Activated T-helper 1 cell treated with anti-CD3 and anti-CD28 coated beads, Interleukin-12 subunit alpha, Interleukin-12 subunit beta, Interleukin-2, Interleukin-4 antibody, amounts not matched to agents 30 ng/mL and 10 ng/mL and 1 ng/mL, durations not matched to agents 14 hours and 24 hours and 36 hours (primary cell): ENCODE measurements around the gene PPFIA1. TPM values are rescaled to one million over a fixed set of nuclear protein-coding genes. Genes with fewer than 3 reads are reported as not detected.

Source experiments
- DNase-seq: peaks from one replicate; pipeline ENCODE4 v3.0.0; 2021; ENCODE audit warnings: low spot score
- H3K27ac Mint-ChIP-seq: one replicate; pipeline ENCODE4 v1.8.0; 2021; ENCODE audit warnings: mild to moderate bottlenecking, mixed read lengths
- H3K27me3 Mint-ChIP-seq: one replicate; pipeline ENCODE4 v1.8.0; 2022; ENCODE audit warnings: mild to moderate bottlenecking, moderate library complexity, mixed read lengths; ENCODE audit not compliant: insufficient read depth
- H3K36me3 Mint-ChIP-seq: one replicate; pipeline ENCODE4 v1.8.0; 2021; ENCODE audit warnings: low read depth, mixed read lengths
- H3K4me1 Mint-ChIP-seq: one replicate; pipeline ENCODE4 v1.8.0; 2021; ENCODE audit warnings: low read depth, mixed read lengths
- H3K4me3 Mint-ChIP-seq: one replicate; pipeline ENCODE4 v1.8.0; 2021; ENCODE audit warnings: mild to moderate bottlenecking, moderate library complexity, mixed read lengths
- H3K9me3 Mint-ChIP-seq: one replicate; pipeline ENCODE4 v1.8.0; 2021; ENCODE audit warnings: mixed read lengths
- intact Hi-C: fragments of 100-400 bp; cut with micrococcal nuclease; formaldehyde crosslinking; loops from one replicate; pipeline ENCODE4 v1.15.1; 2024
- total RNA-seq: library from RNA; stranded (reverse); gene quantifications from 2 replicates; pipeline ENCODE4 v1.2.3, GENCODE V29; 2022

The PPFIA1 gene
- total RNA-seq, 1 donor from 2014 or later, result 56.8 TPM

GRCh38 chr11:70411713-70412452 is 141.4 kb downstream of the PPFIA1 start:
- H3K27me3 Mint-ChIP-seq, result peaks cover 36% of the 10 kb centered on the region
- no peak overlapping the region for H3K4me3 Mint-ChIP-seq
- H3K36me3 Mint-ChIP-seq, result peaks cover 12% of the 10 kb centered on the region
- no peak for DNase-seq
- peaks cover 9% of the 10 kb centered on the region for H3K4me1 Mint-ChIP-seq
- H3K27ac Mint-ChIP-seq, result no peak overlapping the region
- no peaks in the 10 kb centered on the region for H3K9me3 Mint-ChIP-seq
- intact Hi-C loops, result no loop called here

- peaks cover 28% of the 10 kb centered on the region for H3K27me3 Mint-ChIP-seq
- no peak overlapping the region for H3K27ac Mint-ChIP-seq
- H3K4me3 Mint-ChIP-seq, result no peak overlapping the region
- H3K36me3 Mint-ChIP-seq, result peaks cover 12% of the 10 kb centered on the region
- peaks cover 9% of the 10 kb centered on the region for H3K4me1 Mint-ChIP-seq
- DNase-seq, result no peak
- intact Hi-C loops, result no loop called here
- H3K9me3 Mint-ChIP-seq, result no peaks in the 10 kb centered on the region
Measured at GRCh38 chr11:70413151-70413550, 142.7 kb downstream of the PPFIA1 start.

- no peak for DNase-seq
- no peaks in the 10 kb centered on the region for H3K9me3 Mint-ChIP-seq
- peaks cover 8% of the 10 kb centered on the region for H3K36me3 Mint-ChIP-seq
- H3K27me3 Mint-ChIP-seq, result peaks cover 17% of the 10 kb centered on the region
- no peak overlapping the region for H3K4me3 Mint-ChIP-seq
- no peak overlapping the region for H3K27ac Mint-ChIP-seq
- H3K4me1 Mint-ChIP-seq, result no peaks in the 10 kb centered on the region
- intact Hi-C loops, result no loop called here
Measured at GRCh38 chr11:70414341-70415100, 144.0 kb downstream of the PPFIA1 start.

DNA sequence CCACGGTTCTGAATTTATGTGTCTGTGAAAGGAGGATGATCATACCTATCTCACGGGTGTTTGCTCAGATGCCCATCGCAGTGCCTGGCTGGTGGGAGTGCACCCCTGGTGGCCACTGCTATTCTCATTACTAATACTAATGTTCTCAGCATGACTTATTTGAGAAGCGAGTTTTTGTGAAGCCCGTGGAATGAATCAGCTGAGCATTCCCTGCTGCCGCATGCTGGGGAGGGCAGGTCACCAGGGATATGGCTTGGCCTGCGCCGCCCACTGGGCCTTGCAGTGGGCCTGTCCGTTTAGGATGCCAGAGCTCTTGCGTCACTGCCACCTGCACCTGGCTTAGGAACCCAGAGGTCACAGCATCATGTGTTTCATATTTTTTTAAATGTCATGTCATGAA is 144.7 kb downstream of the PPFIA1 start:
- no peak overlapping the region for H3K27ac Mint-ChIP-seq
- peaks cover 11% of the 10 kb centered on the region for H3K27me3 Mint-ChIP-seq
- DNase-seq, result no peak
- no peaks in the 10 kb centered on the region for H3K4me1 Mint-ChIP-seq
- intact Hi-C loops, result no loop called here
- peaks cover 5% of the 10 kb centered on the region for H3K36me3 Mint-ChIP-seq
- no peak overlapping the region for H3K4me3 Mint-ChIP-seq
- H3K9me3 Mint-ChIP-seq, result no peaks in the 10 kb centered on the region

GRCh38 chr11:70415642-70416395 is 145.3 kb downstream of the PPFIA1 start:
- H3K27me3 Mint-ChIP-seq, result peaks cover 8% of the 10 kb centered on the region
- no peaks in the 10 kb centered on the region for H3K9me3 Mint-ChIP-seq
- H3K36me3 Mint-ChIP-seq, result no peaks in the 10 kb centered on the region
- no peak overlapping the region for H3K27ac Mint-ChIP-seq
- intact Hi-C loops, result no loop called here
- DNase-seq, result no peak
- H3K4me3 Mint-ChIP-seq, result no peak overlapping the region
- H3K4me1 Mint-ChIP-seq, result no peaks in the 10 kb centered on the region

DNA sequence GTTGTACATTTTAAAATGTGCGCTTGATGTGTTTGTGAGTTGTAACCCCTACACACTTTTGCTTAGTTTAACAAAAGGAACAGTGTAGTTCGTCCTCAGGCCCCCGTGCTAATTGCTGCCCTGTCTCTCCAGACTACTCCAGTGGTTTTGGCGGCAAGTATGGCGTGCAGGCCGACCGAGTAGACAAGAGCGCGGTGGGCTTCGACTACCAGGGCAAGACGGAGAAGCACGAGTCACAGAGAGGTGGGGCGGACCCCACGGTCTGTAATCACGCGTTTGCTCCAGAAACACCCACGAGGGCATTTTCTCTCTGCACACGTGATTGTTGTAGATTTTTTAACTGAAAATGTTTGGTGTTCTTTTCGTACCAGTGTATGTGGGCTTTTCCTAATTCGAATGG is 146.4 kb downstream of the PPFIA1 start:
- no peaks in the 10 kb centered on the region for H3K4me1 Mint-ChIP-seq
- intact Hi-C loops, result no loop called here
- no peak overlapping the region for H3K4me3 Mint-ChIP-seq

DNA sequence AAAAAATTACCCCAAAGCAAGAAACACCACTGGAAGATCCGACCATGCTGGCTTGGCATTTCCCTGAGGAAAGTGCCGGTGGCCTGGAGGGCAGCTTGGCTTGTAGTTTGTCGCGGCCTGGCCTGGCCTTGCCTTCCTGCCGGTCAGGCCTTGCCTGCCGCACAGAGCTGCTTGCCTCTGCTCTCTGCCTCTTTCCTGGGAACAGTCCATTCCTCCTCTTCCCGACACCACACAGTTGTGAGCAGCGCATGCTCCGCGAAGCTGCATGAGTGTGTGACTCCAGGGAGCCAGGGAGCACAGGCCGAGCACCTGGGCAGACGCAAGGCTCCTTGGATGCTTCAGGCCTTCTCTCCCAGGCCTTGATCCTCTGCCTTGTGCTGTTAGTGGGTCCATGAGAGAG is 147.6 kb downstream of the PPFIA1 start:
- Mint-ChIP-seq H3K36me3 (no peaks in the 10 kb centered on the region), H3K27ac (no peak overlapping the region), H3K27me3 (peaks cover 7% of the 10 kb centered on the region), H3K4me1 (no peaks in the 10 kb centered on the region), H3K9me3 (no peaks in the 10 kb centered on the region), H3K4me3 (no peak overlapping the region)
- DNase-seq, result no peak
- intact Hi-C loops, result no loop called here

More for the DNA sequence above, 146.4 kb downstream of the PPFIA1 start:
- DNase-seq, result no peak
- Mint-ChIP-seq H3K27me3 (peaks cover 7% of the 10 kb centered on the region), H3K27ac (no peak overlapping the region), H3K36me3 (no peaks in the 10 kb centered on the region), H3K9me3 (no peaks in the 10 kb centered on the region)

DNA sequence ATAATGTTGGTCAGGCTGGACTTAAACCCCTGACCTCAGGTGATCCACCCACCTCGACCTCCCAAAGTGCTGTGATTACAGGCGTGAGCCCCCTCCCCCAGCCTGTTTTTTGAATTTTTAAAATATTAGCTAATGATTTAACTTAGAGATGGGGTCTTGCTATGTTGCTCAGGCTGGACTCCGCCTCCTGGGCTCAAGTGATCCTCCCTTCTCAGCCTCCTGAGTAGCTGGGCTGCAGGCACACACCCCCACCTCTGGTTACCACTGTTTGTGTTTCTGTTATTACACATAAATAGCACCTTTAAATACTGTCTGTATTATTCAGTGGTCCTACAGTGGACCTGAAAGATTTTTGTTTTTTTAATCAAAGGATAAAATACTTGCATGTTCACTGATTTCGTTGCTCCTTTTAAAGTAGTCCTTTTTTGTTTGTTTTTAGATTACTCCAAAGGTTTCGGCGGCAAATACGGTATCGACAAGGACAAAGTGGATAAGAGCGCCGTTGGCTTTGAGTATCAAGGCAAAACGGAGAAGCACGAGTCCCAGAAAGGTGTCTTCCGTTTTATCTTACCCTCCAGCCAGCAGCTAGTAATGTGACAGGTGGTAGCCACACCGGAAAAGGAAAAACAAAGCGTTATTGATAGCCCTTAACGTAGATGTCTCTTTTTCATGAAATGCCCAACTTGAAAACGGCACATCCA is 149.0 kb downstream of the PPFIA1 start:
- peaks cover 3% of the 10 kb centered on the region for H3K4me1 Mint-ChIP-seq
- H3K4me3 Mint-ChIP-seq, result no peak overlapping the region
- H3K27ac Mint-ChIP-seq, result no peak overlapping the region
- no peaks in the 10 kb centered on the region for H3K36me3 Mint-ChIP-seq
- peaks cover 7% of the 10 kb centered on the region for H3K27me3 Mint-ChIP-seq
- DNase-seq, result no peak
- intact Hi-C loops, result no loop called here
- no peaks in the 10 kb centered on the region for H3K9me3 Mint-ChIP-seq

DNA sequence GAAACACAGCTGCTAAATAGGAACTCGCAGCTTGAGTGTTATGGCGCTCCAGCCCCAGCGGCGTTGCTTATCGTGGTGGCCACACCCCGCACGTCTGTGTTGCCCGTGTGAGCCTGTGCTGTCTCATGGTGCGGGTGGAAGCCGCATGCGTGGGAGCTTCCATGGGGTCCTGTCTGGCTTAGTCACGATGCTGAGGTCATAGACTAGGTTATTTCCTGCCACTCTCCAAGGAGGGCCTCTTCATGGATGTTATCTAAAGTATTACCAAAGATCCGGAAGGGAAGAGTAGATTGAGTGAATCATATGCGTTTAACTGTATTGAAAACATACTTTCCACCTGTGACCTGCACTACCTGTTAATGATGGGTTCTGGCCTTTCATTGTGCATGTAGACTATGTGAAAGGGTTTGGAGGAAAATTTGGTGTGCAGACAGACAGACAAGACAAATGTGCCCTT is 149.5 kb downstream of the PPFIA1 start:
- Mint-ChIP-seq H3K27me3 (peaks cover 4% of the 10 kb centered on the region), H3K27ac (no peak overlapping the region), H3K9me3 (no peaks in the 10 kb centered on the region), H3K4me1 (peaks cover 4% of the 10 kb centered on the region), H3K4me3 (no peak overlapping the region), H3K36me3 (no peaks in the 10 kb centered on the region)
- no peak for DNase-seq
- intact Hi-C loops, result no loop called here

DNA sequence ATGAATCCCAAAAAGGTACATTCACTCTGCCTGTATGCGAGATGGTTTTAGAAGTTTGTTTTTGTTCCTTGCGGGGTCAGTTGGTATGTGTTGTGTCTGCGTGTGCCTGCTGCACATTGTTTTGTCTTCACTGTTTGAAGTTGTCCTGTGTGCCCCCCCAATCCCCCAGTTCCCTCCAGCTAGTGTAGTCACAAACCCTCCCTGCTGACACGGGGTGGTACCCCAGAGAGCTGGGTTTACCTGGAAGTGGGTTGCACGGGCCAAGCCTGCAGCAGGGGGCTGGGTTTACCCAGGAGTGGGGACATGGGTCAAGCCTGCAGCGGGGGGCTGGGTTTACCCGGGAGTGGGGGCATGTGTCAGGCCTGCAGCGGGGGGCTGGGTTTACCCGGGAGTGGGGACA is 150.0 kb downstream of the PPFIA1 start:
- no peaks in the 10 kb centered on the region for H3K36me3 Mint-ChIP-seq

DNA sequence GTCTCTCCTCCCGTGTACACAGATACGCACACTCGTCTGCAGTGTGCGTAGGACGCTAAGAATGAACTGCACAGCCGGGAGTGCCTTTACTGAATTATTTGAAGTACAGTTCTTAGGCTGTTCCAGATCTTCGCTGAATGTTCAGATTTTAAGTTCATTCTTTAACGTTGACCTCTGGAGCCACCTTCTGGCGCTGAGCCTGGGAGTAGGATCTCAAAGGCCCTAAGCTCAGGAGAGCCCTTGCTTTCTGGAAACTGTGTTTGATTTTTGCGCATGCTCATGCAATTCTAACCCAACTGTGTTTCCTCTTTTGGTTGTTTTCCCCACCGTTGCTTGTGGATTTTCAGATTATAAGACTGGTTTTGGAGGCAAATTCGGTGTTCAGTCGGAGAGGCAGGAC is 150.6 kb downstream of the PPFIA1 start:
- no peaks in the 10 kb centered on the region for H3K27me3 Mint-ChIP-seq
- peaks cover 4% of the 10 kb centered on the region for H3K4me1 Mint-ChIP-seq
- no peak overlapping the region for H3K4me3 Mint-ChIP-seq
- no peaks in the 10 kb centered on the region for H3K9me3 Mint-ChIP-seq
- no peak overlapping the region for H3K27ac Mint-ChIP-seq
- DNase-seq, result no peak
- H3K36me3 Mint-ChIP-seq, result no peaks in the 10 kb centered on the region
- intact Hi-C loops, result no loop called here

More for the DNA sequence above, 150.0 kb downstream of the PPFIA1 start:
- Mint-ChIP-seq H3K4me1 (peaks cover 4% of the 10 kb centered on the region), H3K9me3 (no peaks in the 10 kb centered on the region), H3K27ac (no peak overlapping the region), H3K4me3 (no peak overlapping the region), H3K27me3 (no peaks in the 10 kb centered on the region)
- intact Hi-C loops, result no loop called here
- DNase-seq, result no peak

DNA sequence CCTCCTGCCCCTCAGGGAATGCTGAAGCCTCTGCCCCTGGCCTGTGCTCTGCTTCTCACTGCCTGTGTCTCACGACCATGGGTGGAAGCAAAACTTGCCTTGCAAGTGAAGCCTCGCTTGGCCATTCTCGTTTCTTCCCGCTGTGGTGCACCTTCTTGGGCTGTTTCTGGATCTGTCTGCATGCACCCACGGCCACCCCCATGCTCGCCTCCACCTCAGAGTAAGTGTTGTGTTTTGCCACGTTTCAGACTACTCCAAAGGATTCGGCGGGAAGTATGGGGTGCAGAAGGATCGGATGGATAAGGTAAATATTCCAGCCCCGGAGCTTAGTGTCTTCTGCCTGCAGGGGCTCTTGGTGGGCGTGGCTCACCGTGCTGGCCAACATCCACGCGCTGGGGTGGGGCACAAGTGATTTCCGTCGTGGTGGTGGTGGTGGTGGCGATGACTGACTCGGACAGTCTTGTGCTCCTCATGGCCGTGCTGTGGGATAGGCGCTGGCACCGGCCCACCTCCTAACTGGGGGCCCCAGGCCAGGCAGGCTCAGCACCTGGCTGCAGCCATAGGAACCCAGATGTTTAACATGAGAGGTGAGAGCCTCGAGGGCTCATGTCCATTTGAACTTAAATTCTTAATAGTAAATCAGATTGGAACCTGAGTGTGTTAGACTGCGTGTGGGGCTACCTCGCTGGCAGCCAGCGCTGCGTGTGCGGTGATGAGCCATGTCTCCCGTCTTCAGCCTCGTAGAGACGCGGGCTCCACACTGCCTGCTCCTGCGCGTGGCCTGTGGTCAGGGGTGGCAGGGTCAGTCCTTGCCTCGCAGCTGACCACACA is 152.4 kb downstream of the PPFIA1 start:
- peaks cover 4% of the 10 kb centered on the region for H3K4me1 Mint-ChIP-seq

More for the DNA sequence above, 152.4 kb downstream of the PPFIA1 start:
- no peak overlapping the region for H3K4me3 Mint-ChIP-seq
- no peaks in the 10 kb centered on the region for H3K9me3 Mint-ChIP-seq
- no peak for DNase-seq
- no peak overlapping the region for H3K27ac Mint-ChIP-seq
- intact Hi-C loops, result no loop called here
- no peaks in the 10 kb centered on the region for H3K27me3 Mint-ChIP-seq
- no peaks in the 10 kb centered on the region for H3K36me3 Mint-ChIP-seq
